ENCODE results near the gene PDLIM7.

Gene PDLIM7

GRCh38 chr5:177434437-177434836, 63.0 kb downstream of the PDLIM7 start:
- no peak for TF ChIP-seq ZFX (IDR thresholded peaks at IDR 0.05; ENCODE audit: borderline replicate concordance)
- TF ChIP-seq, protein P1, sequence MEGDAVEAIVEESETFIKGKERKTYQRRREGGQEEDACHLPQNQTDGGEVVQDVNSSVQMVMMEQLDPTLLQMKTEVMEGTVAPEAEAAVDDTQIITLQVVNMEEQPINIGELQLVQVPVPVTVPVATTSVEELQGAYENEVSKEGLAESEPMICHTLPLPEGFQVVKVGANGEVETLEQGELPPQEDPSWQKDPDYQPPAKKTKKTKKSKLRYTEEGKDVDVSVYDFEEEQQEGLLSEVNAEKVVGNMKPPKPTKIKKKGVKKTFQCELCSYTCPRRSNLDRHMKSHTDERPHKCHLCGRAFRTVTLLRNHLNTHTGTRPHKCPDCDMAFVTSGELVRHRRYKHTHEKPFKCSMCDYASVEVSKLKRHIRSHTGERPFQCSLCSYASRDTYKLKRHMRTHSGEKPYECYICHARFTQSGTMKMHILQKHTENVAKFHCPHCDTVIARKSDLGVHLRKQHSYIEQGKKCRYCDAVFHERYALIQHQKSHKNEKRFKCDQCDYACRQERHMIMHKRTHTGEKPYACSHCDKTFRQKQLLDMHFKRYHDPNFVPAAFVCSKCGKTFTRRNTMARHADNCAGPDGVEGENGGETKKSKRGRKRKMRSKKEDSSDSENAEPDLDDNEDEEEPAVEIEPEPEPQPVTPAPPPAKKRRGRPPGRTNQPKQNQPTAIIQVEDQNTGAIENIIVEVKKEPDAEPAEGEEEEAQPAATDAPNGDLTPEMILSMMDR (IDR thresholded peaks at IDR 0.05) = no peak
- no peak overlapping the region for H3K27ac ChIP-seq

DNA sequence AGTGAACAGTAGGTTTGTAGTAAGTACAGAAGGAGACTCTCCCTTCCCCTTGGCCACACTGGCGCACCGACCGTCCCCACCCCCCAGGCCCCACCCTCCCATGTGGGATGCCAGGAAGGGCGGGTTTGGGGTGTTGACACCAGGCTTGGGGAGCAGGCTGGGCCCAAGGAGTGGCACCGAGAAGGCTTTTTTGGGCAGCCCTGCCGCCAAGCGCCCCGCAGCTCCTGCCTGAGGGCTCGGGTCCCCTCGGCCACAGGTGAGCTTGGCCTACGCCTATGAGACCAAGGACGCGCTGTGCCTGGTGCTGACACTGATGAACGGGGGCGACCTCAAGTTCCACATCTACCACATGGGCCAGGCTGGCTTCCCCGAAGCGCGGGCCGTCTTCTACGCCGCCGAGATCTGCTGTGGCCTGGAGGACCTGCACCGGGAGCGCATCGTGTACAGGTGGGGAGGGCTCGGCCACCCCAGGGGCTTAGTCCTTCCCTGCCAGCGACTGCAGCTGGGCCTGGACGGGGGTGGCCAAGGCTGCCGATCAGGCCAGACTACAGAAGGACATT, 63.7 kb downstream of the PDLIM7 start:
- H3K27ac ChIP-seq = no peak overlapping the region
- TF ChIP-seq, protein P1 (IDR thresholded peaks at IDR 0.05) = no peak
- TF ChIP-seq ZFX (IDR thresholded peaks at IDR 0.05; ENCODE audit: borderline replicate concordance) = no peak
